C4-2B (cell line): ENCODE data around the gene MDFI.

ENCODE experiments used
- ZFX ChIP-seq: fragments of 450-650 bp; IDR thresholded peaks from 2 replicates; pipeline ENCODE4 v1.6.1; 2017
- TF ChIP-seq, protein P1 (sequence below): fragments of 450-650 bp; conservative IDR thresholded peaks from 2 replicates; pipeline ENCODE4 v1.5.1; 2017; ENCODE audit warnings: mild to moderate bottlenecking

DNA sequence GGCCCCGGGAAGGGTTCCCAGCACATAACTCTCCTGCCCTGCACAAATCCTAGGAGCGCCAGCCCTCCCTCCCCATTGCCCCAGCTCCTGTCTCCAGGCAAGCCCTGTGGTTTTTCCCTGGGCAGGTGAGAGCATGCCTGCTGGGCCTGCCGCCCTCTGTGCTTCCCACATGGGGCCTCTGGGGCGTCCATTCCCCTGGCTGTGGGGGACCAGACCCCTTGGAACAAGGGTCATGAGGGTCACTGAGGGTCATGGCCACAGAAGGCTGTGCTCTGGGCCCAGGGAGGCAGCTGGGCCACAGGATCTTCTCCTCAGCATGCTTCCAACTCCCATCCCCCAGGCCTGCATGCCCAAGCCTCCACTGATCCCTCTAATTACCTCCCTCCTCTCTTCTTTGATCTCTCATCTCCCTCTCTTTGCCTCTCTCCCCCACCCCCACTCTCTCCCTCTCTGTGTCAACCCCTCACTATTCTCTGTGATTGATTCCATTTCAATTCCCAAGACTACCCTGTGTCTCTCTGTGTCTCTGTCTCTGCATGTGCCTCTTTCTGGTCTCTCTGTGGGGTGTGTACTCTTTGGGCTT is 6.1 kb downstream of the MDFI start:
- TF ChIP-seq, protein P1, sequence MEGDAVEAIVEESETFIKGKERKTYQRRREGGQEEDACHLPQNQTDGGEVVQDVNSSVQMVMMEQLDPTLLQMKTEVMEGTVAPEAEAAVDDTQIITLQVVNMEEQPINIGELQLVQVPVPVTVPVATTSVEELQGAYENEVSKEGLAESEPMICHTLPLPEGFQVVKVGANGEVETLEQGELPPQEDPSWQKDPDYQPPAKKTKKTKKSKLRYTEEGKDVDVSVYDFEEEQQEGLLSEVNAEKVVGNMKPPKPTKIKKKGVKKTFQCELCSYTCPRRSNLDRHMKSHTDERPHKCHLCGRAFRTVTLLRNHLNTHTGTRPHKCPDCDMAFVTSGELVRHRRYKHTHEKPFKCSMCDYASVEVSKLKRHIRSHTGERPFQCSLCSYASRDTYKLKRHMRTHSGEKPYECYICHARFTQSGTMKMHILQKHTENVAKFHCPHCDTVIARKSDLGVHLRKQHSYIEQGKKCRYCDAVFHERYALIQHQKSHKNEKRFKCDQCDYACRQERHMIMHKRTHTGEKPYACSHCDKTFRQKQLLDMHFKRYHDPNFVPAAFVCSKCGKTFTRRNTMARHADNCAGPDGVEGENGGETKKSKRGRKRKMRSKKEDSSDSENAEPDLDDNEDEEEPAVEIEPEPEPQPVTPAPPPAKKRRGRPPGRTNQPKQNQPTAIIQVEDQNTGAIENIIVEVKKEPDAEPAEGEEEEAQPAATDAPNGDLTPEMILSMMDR: no peak
- no peak for TF ChIP-seq ZFX
